Measurements from ENCODE around the gene ADAMTSL3. TPM values are rescaled to one million over a fixed set of nuclear protein-coding genes. Genes with fewer than 3 reads are reported as not detected.

ADAMTSL3 gene
- total and polyA plus RNA-seq, 8 donors, result 10.5 to 27.6 (median 17.4) TPM

GRCh38 chr15:83928878-83929418 lies 275.0 kb downstream of the ADAMTSL3 start:
- Histone ChIP-seq H3K4me1 (no peaks in the 10 kb centered on the region), H3K36me3 (no peaks in the 10 kb centered on the region), H3K27ac (peak overlapping the region in 1 of 2 donors; percentile 13), H3K4me3 (no peak overlapping the region), H3K9me3 (peaks cover 0 to 5% of the 10 kb centered on the region in 2 donors), H3K27me3 (no peaks in the 10 kb centered on the region)
- intact Hi-C loops (cut with DNase I), result no loop called here
- TF ChIP-seq, protein P1, sequence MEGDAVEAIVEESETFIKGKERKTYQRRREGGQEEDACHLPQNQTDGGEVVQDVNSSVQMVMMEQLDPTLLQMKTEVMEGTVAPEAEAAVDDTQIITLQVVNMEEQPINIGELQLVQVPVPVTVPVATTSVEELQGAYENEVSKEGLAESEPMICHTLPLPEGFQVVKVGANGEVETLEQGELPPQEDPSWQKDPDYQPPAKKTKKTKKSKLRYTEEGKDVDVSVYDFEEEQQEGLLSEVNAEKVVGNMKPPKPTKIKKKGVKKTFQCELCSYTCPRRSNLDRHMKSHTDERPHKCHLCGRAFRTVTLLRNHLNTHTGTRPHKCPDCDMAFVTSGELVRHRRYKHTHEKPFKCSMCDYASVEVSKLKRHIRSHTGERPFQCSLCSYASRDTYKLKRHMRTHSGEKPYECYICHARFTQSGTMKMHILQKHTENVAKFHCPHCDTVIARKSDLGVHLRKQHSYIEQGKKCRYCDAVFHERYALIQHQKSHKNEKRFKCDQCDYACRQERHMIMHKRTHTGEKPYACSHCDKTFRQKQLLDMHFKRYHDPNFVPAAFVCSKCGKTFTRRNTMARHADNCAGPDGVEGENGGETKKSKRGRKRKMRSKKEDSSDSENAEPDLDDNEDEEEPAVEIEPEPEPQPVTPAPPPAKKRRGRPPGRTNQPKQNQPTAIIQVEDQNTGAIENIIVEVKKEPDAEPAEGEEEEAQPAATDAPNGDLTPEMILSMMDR (IDR thresholded peaks at IDR 0.05), result no peak
- peak; percentile 31 for ATAC-seq
- no peak for DNase-seq

DNA sequence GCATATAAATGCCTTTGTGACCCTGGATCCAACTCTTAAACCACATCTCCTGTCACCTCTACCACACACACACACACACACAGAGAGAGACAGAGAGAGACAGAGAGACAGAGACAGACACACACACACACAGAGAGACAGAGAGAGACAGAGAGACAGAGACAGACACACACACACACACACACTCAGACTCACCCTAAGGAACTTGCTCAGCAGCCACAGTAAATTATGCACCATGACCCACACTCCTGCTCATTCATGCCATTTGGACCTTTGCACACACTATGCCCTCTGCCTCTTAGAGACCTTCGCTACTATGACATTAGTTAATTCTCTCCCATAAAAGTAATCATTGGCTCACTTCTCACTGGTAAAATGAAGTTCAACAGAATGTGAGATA lies 275.7 kb downstream of the ADAMTSL3 start:
- intact Hi-C loops (cut with DNase I), result no loop called here

DNA sequence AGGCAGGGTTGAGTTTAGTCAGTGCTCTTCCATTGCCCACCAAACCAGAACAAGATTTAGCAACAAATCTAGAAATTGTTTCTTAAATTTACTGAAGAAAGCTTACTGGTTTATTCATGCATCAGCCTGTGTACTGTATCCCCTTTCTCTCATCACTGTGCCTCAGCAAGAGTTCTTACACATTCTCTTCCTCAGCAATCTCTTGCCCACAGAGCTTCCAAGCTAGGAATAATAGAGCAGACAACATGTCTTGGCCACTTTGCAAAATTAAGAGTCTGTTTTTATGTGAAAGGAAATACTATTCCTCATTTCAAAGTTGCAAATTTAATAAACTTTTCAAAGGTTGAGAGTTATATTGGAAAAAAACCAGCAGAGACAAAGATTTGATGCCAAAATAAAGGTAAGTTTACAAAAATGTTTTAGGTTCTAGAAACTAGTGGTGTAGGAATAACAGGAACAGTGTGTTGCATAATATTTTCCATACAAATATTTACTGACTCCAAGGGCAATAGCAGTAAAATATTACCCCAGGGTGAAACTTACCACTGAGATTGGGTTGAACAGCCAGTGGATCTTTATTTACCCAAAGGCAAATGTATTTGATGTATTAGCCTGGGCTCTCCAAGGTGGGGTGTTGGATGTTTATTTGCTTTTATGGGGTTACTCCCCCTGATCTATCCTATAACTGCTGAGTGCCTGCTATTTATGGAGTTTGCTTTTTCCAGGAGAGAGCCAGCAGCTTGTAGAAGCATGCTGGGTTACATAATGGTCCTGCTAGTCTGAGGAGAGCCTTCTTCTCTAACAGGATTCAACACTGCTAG lies 276.7 kb downstream of the ADAMTSL3 start:
- Histone ChIP-seq H3K4me3 (no peak overlapping the region), H3K27ac (peak overlapping the region in 1 of 2 donors; percentile 17), H3K27me3 (no peaks in the 10 kb centered on the region), H3K9me3 (peaks cover 0 to 5% of the 10 kb centered on the region in 2 donors), H3K4me1 (no peaks in the 10 kb centered on the region), H3K36me3 (no peaks in the 10 kb centered on the region)
- ATAC-seq, result peak; percentile 94
- TF ChIP-seq, protein P1 (IDR thresholded peaks at IDR 0.05), result no peak
- peak in 1 of 4 donors; percentile 11 for DNase-seq
- intact Hi-C loops (cut with DNase I), result no loop called here

More for the DNA sequence above, 275.7 kb downstream of the ADAMTSL3 start:
- H3K4me3 ChIP-seq, result no peak overlapping the region
- no peak for DNase-seq
- H3K27ac ChIP-seq, result no peak overlapping the region
- no peaks in the 10 kb centered on the region for H3K4me1 ChIP-seq
- no peaks in the 10 kb centered on the region for H3K27me3 ChIP-seq
- ATAC-seq, result no peak
- H3K36me3 ChIP-seq, result no peaks in the 10 kb centered on the region
- TF ChIP-seq, protein P1 (IDR thresholded peaks at IDR 0.05), result no peak
- peaks cover 0 to 5% of the 10 kb centered on the region in 2 donors for H3K9me3 ChIP-seq

GRCh38 chr15:83935774-83936173 lies 281.9 kb downstream of the ADAMTSL3 start:
- Histone ChIP-seq H3K9me3 (peaks cover 0 to 5% of the 10 kb centered on the region in 2 donors), H3K27ac (no peak overlapping the region), H3K27me3 (no peaks in the 10 kb centered on the region), H3K4me3 (no peak overlapping the region), H3K36me3 (no peaks in the 10 kb centered on the region), H3K4me1 (no peaks in the 10 kb centered on the region)
- TF ChIP-seq, protein P1 (IDR thresholded peaks at IDR 0.05), result no peak
- intact Hi-C loops (cut with DNase I), result no loop called here
- no peak for ATAC-seq
- no peak for DNase-seq

DNA sequence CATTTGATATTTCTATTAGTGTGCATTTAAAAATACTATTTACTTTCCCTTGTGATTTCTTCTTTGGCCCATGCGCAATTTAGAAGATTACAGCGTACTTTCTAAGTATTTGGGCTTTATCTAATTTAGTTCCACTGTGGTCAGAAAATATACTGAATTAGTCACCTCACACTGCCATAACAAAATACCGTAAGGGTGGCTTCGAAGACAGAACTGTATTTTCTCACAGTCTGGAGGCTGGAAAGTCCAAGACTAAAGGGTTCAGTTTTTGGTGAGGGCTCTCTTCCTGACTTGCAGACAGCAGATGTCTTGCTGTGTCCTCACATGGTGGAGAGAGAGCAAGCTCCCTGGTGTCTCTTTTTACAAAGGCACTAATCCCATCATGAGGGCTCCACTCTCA lies 286.2 kb downstream of the ADAMTSL3 start:
- DNase-seq (no peak), ATAC-seq (no peak)
- H3K27ac ChIP-seq, result no peak overlapping the region
- TF ChIP-seq, protein P1 (IDR thresholded peaks at IDR 0.05), result no peak
- no peaks in the 10 kb centered on the region for H3K36me3 ChIP-seq
- H3K9me3 ChIP-seq, result no peaks in the 10 kb centered on the region
- intact Hi-C loops (cut with DNase I), result no loop called here
- H3K4me1 ChIP-seq, result no peaks in the 10 kb centered on the region
- no peak overlapping the region for H3K4me3 ChIP-seq
- H3K27me3 ChIP-seq, result no peaks in the 10 kb centered on the region
